DND-41 (cell line): ENCODE measurements around the gene RHOF.

Experiments
- CTCF ChIP-seq: IDR thresholded peaks from 2 replicates; pipeline ENCODE4 v1.5.1; 2012; ENCODE audit warnings: borderline replicate concordance, low read length, moderate library complexity, mild to moderate bottlenecking; ENCODE audit not compliant: poor library complexity, severe bottlenecking; ENCODE audit errors: extremely low read depth
- EZH2 ChIP-seq: IDR thresholded peaks from 3 replicates; pipeline ENCODE4 v1.6.1; 2012; ENCODE audit warnings: borderline replicate concordance, low read depth, mild to moderate bottlenecking, moderate library complexity, low read length, inconsistent platforms; ENCODE audit not compliant: severe bottlenecking

- no peak for TF ChIP-seq CTCF
- TF ChIP-seq EZH2, result no peak
These were observed 44.8 kb downstream of the RHOF start for GRCh38 chr12:121748571-121749265.
